ENCODE data around the gene TRIM3. TPM values are rescaled to one million over a fixed set of nuclear protein-coding genes. Genes with fewer than 3 reads are reported as not detected.

The TRIM3 gene
- total and polyA plus RNA-seq, 2 experiments from 2014 or later, result 21.9 to 25.3 TPM

GRCh38 chr11:6438979-6439571, 34.7 kb downstream of the TRIM3 start:
- H3K36me3 ChIP-seq, result no peaks in the 10 kb centered on the region
- H3K4me3 ChIP-seq, result no peak overlapping the region
- peaks cover 15% of the 10 kb centered on the region for H3K4me1 ChIP-seq (ENCODE audit: low read depth)
- TF ChIP-seq, protein P1, sequence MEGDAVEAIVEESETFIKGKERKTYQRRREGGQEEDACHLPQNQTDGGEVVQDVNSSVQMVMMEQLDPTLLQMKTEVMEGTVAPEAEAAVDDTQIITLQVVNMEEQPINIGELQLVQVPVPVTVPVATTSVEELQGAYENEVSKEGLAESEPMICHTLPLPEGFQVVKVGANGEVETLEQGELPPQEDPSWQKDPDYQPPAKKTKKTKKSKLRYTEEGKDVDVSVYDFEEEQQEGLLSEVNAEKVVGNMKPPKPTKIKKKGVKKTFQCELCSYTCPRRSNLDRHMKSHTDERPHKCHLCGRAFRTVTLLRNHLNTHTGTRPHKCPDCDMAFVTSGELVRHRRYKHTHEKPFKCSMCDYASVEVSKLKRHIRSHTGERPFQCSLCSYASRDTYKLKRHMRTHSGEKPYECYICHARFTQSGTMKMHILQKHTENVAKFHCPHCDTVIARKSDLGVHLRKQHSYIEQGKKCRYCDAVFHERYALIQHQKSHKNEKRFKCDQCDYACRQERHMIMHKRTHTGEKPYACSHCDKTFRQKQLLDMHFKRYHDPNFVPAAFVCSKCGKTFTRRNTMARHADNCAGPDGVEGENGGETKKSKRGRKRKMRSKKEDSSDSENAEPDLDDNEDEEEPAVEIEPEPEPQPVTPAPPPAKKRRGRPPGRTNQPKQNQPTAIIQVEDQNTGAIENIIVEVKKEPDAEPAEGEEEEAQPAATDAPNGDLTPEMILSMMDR (IDR thresholded peaks at IDR 0.05; ENCODE audit: low read depth, low read length), result peak; percentile 84
- no peaks in the 10 kb centered on the region for H3K9me3 ChIP-seq (ENCODE audit: low read depth)
- no peak overlapping the region for H3K27ac ChIP-seq
- DNase-seq (ENCODE audit: low read depth in 1 of 2, low spot score in 1 of 2), result peak; percentile 68 to 69
- H3K27me3 ChIP-seq, result no peaks in the 10 kb centered on the region

- H3K36me3 ChIP-seq, result no peaks in the 10 kb centered on the region
- no peaks in the 10 kb centered on the region for H3K9me3 ChIP-seq (ENCODE audit: low read depth)
- H3K27ac ChIP-seq, result no peak overlapping the region
- no peak for DNase-seq (ENCODE audit: low read depth in 1 of 2, low spot score in 1 of 2)
- peaks cover 15% of the 10 kb centered on the region for H3K4me1 ChIP-seq (ENCODE audit: low read depth)
- TF ChIP-seq, protein P1 (IDR thresholded peaks at IDR 0.05; ENCODE audit: low read depth, low read length), result no peak
- no peaks in the 10 kb centered on the region for H3K27me3 ChIP-seq
- H3K4me3 ChIP-seq, result no peak overlapping the region
These were observed 35.7 kb downstream of the TRIM3 start for GRCh38 chr11:6437993-6438392.

DNA sequence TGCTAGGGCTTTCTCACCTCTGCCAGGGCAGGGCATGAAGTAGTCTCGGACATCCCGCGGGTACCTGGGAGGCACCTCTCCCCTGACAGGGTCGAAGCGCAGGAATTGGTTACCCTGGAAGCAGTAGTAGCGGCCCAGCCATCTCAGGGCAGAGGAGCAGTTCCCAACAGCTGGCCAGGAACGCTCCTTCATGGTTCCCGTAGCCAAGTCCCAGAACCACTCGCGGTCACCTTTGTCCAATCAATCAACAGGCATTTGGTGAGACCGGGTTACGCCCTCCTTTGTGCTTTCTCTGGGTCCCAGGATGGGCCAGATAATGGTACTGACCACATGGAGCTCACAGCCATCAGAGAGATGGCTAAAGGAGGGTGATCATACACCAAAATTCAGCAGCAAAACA, 36.3 kb downstream of the TRIM3 start:
- no peak for DNase-seq (ENCODE audit: low read depth in 1 of 2, low spot score in 1 of 2)
- Histone ChIP-seq H3K36me3 (no peaks in the 10 kb centered on the region), H3K27ac (no peak overlapping the region), H3K4me1 (ENCODE audit: low read depth) (peaks cover 15% of the 10 kb centered on the region), H3K27me3 (no peaks in the 10 kb centered on the region), H3K4me3 (no peak overlapping the region), H3K9me3 (ENCODE audit: low read depth) (no peaks in the 10 kb centered on the region)
- TF ChIP-seq, protein P1 (IDR thresholded peaks at IDR 0.05; ENCODE audit: low read depth, low read length), result no peak

- Histone ChIP-seq H3K4me3 (no peak overlapping the region), H3K36me3 (no peaks in the 10 kb centered on the region), H3K27me3 (no peaks in the 10 kb centered on the region), H3K4me1 (ENCODE audit: low read depth) (no peaks in the 10 kb centered on the region), H3K27ac (no peak overlapping the region), H3K9me3 (ENCODE audit: low read depth) (no peaks in the 10 kb centered on the region)
- no peak for DNase-seq (ENCODE audit: low read depth in 1 of 2, low spot score in 1 of 2)
- TF ChIP-seq, protein P1 (IDR thresholded peaks at IDR 0.05; ENCODE audit: low read depth, low read length), result no peak
These were observed 39.6 kb downstream of the TRIM3 start for GRCh38 chr11:6433998-6434660.

- H3K9me3 ChIP-seq (ENCODE audit: low read depth), result no peaks in the 10 kb centered on the region
- no peaks in the 10 kb centered on the region for H3K27me3 ChIP-seq
- H3K36me3 ChIP-seq, result no peaks in the 10 kb centered on the region
- no peak overlapping the region for H3K27ac ChIP-seq
- TF ChIP-seq, protein P1 (IDR thresholded peaks at IDR 0.05; ENCODE audit: low read depth, low read length), result no peak
- H3K4me1 ChIP-seq (ENCODE audit: low read depth), result no peaks in the 10 kb centered on the region
- DNase-seq (ENCODE audit: low read depth in 1 of 2, low spot score in 1 of 2), result peak in 1 of 2 donors; percentile 64
- no peak overlapping the region for H3K4me3 ChIP-seq
These were observed 41.9 kb downstream of the TRIM3 start for GRCh38 chr11:6431861-6432260.
